ENCODE data around the gene ZBTB7A. TPM values are rescaled to one million over a fixed set of nuclear protein-coding genes. Genes with fewer than 3 reads are reported as not detected.

The ZBTB7A gene
- total RNA-seq, 1 donor from 2014 or later = 12.7 TPM

DNA sequence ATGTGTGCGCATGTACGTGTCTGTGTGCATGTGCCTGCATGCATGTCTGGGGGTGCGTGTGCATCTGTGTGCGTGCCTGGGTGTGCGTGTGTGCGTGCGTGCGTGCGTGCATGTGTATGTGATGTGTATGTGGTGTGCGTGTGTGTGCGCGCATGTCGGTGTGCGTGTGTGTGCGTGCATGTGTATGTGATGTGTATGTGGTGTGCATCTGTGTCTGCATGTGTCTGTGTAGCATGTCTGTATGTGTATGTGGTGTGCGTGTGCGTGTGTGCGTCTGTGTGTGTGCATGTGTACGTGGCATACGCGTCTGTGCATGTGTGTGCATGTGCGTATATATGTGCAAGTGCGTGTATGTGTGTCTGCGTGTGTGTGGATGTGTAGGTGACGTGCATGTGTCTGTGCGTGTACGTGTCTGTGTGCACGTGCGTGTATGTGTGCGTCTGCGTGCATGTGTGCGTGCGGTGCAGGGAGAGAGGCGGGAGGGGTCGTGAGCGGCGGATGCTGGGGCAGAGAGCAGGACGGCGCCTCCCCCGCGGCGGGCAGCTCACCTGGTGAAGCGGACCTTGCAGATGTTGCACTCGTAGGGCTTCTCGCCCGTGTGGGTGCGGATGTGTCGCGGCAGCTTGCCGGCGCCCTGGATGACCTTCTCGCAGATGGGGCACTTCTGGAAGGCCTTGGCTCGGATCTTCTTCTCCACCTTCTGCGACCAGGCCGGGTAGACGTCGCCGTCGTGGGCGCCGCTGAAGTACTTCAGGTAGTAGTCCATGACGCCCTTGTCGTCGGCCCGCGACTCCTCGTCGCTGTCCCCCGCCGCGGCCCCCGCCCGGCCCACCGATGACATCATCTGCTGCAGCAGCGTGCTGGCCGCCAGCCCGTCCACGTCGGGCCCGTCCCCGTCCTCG lies 13.0 kb downstream of the ZBTB7A start:
- no peak for DNase-seq

DNA sequence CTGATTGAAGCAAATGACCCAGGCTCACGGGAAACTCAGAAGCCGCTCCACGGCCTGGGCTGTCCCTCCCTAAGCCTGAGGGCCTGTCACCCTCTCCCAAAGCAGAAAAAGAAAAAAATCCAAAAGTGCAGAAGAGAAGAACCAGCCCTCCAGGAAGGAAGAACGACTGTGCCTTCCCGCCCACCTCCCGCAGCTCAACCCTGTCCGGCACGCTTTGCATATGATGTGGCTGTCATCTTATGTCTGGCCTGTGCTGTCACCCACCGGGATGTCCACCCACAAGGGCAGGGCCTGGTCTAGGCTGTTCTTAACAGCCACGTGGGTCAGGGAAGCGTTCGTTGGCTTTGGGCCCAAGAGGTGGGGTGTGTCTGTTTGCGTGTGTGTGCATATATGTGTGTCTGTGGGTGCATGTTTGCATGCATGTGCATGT lies 13.7 kb downstream of the ZBTB7A start:
- no peak for DNase-seq

DNA sequence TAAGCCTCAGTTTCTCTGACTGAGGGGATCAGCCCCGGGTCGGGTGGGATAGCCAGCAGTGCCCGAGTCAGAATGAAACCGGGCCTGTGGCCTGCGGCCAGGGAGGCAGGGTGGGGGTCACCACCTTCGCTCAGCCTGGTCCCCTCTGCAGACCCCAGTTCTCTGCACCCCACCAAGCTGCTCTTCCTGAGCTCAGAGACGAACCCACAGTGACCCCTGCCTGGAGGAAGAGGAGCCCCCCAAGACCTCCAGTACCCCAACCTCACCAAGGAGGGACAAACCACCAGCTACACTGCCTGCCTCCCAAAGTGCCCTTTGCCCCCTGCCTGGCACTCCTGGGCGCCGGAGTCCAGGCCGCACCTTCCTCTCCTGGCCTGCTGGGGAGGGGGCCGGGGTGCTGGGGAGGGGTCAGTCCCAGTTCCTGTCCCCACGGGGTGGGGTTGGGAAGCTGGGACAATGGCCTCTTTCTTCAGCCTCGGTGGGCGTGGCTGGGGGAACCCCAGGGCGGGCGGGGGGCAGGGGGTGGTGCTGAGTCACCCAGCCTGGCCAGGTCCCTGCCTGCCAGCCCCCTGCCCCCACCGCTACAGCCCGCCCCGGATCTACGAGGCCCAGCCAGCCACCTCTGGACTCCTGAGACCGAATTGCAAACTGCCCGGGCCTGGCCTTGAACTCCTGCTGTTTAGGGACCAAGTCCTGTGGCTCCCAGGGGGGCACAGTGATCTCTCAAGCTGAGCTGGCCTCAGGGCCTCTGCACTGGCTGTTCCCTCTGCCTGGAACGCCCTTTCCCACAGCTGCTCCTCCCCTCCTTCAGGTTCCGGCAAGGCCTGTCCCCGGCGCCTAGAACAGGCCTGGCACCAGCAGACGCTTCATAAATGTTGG lies 14.3 kb downstream of the ZBTB7A start:
- DNase-seq = no peak

DNA sequence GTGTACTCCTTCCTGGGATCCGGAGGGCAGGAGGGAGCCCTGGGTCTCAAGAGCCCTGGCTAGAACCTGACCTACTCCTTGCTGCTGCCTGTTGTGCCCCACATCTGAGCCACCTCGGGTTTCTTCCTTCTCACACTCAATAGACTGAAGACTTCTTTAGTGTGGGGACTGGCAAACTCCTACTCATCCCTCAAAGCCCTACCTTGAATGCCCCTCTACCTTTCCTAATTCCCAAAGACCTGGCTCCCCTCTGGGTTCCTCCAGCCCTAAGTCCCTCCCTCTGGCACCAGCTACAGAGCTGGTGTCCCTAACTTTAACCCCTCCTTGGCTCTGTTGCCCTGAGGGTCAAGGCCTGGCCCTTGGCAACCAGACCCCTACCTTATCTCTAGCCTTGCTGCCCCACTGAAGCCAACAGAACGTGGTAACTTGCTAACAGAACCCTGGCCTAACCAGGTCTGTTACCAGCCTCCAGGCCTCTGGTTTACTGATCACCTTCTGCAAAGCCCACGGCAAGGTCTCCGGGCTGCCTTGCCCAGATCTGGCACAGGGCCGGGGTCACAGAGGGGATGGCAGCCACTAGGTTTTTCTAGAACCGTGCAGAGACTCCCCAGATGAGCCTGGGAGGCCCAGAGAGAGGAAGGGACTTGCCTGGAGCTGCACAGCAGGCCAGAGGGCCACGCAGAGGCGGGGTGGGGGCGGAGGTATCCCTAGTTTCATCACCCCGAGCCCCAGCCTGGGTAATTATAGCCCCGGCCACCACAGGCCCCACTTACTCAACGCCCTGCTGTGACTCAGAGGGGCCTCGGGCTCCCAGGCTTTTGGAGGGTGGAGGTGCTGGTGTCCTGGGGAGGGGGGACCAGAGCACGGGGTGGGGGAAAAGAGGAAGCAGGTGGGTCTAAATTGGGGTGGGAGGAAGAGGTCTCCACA lies 15.3 kb downstream of the ZBTB7A start:
- DNase-seq = no peak

DNA sequence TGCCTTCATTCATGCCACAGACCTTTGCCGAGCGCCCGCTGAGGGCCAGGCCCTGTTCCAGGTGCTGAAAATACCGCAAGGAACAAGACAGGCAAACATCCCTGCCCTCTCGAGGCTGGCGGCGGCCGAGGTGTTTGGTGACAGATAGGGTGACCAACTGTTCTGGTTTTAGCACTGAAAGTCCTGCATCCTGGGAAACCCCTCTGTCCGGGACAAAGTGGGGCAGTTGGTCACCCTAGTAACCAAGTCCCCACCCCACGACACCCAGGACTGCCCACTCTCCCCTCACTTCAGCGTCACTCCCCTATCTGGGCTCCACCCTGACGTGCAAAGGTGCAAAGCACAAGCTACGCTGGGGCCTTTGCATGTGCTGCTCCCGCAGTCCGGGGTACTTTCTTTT lies 17.3 kb downstream of the ZBTB7A start:
- no peak for DNase-seq

DNA sequence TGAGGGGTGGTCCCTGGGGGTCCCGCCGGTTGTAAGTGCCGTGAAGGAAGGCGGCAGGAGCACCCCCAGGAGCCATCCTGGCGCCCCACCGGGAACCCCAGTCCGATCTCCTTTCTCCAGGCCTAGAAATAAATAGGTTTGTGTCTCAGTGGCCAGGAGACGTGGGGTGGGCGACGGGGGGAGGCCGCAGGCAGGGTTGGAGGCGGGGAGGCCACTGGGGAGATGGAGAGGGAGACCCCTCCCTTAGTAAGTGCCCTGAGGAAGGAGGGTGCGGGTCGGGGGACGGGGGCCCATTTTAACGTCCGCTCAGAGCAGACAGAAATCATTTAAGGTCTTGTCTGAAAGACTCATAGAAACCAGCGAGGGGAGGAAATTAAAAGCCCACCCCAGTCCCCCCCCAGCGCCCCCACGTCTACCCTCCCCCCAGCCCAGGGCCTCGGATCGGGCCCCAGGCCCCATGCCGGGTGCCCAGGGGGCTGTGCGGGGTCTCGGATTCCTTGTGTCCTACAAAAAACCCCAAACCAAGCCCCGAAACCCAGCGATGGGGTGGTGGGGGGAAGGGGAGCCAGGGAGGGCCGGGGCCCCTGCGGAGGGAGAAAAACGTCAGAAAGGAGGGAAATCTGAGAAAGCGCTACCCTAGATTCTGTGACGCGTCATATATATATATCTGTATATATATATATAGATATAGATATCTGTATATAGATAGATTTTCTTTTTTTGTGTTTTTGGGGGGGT lies 19.6 kb downstream of the ZBTB7A start:
- DNase-seq = no peak

DNA sequence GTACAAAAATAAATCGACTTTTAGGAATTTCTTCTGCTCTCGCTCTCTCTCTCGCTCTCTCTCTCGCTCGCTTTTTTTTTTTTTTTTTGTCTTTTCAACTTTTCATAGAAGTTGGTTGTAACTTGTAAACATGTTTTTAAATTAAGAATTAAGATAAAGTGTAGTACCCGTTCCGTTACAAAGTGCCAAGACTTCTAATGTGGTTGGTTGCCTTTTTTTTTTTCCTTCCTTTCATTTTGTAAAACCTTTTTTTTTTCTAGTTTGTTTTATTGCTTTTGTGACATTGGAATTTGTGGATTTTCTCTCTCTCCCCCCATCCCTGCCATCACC lies 20.4 kb downstream of the ZBTB7A start:
- DNase-seq = no peak

DNA sequence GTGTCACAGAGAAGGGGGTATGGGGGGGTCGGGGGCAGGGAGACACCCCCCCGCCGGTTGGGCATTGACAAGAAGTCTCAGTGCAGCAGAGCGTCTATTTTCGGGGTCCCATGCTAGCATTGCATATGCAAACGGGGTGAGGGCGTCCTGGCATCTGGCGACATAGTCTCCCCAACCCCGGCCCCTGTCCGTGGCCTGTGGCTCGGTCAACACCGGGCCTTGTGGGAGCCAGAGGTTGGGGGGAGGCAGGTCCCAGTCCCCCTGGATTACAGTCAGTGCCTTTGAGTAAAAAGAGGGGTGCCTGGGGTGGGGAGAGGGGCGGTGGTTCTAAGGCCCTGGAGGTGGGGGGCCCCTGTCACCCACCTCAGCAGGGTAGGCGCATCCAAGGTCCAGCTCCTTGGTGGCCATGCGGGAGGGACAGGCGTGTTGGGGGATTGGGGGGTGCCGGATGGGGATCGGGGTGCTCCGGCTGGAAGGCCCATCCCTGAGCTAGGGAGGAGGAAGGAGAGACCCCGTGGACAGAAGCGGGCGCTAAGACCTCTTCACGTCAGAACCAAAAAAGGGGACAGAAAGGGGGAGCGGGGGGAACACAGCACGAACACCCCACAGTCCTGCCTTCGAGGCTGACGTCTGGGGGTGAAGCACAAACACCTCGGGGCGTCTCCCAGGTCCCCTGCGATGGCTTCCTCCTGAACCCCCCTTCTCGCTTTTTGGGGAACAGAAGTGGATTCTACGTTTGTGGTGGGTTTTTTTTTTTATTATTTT lies 20.9 kb downstream of the ZBTB7A start:
- DNase-seq = no peak

DNA sequence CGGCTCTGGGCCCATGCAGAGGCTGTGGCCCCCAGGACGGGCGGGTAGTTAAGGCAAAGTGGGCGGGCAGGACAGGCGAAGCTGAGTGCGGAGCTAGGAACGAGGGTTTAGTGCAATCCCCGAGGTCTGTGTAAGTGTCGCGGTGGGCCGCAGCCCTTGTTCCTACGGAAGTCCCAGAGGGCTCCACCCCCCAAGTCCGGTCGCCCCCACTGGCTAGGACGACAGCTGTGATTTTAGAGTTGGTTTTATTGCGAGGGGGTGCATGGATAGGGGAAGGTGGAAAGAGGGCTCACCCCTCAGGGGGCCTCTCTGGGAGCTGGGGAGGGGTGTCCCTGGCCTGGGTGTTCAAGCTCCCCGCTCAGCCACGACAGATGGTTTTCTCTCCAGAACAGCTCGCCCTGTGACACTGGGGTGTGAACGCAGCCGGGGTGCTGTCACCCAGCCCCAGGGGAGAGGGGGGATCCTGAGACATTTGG lies 21.7 kb downstream of the ZBTB7A start:
- no peak for DNase-seq

DNA sequence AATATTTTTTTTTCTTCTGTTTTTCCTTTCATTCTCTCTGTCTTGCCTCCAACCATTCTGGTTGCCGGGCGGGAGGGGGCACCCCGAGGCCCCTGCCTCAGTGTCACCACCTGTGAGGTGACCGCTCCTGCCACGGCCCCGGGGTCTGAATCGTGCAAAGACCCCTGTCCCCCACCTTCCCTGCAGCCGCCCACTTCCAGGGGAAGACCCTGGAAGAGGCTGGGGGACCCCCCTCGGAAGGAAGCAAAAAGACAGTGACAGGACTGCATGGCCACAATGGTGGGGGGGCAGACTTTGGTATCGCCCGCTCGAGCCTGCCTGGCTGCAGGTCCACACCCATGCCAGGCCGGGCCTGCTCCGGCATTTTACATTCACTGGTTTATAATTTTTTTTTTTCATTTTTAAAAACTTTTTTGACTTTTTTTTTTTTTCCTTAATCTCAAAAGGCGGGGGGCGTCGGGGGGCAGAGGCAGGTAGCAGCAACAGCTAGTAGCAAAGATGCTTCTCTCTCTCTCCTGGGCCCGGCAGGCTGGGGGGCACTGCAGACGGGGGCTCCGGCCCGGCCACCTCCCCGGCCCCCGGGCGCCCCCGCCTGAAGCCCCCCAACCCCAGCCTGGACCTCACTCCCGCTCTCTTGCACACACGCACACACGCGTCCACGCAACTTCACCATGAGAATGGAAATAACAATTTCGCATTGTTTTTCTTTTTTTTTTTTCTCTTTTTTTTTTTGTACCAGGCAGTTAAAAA lies 22.6 kb downstream of the ZBTB7A start:
- no peak for DNase-seq

DNA sequence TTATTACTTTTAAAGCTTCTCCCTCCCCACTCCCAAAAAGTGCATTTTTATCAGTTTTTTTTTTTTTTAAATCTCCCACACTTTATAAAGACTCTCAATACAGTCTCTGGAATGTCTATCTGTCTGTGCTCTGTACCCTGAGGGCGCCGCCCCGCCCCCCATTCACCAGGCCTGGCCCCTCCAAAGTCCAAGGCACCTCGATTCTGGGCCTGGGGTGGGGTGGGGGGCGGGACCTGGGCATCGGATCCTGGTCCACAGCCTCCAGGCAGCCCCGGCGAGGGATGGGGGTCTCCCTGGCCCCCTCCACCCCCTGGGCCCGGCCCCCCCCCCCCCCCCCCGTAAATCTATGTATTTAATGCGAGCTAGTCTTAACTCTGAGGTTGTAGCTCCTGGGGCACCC lies 23.3 kb downstream of the ZBTB7A start:
- no peak for DNase-seq

DNA sequence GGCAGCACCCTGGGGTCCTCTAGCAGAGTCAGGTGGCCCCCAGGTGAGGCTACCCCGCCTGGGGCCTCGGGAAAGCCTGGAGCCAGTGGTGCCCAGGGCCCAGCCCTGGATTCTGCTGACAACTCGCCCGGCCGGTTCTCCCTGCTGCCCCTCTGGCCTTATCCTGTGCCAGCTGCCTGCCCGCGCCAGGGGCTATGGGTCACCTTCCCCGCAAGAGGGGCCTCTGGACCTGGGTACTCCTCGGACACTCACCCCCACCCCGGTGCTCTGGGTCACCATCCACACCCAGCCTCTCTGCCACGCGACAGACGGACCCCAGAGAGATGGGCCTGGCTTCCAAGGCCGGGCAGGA lies 24.0 kb downstream of the ZBTB7A start:
- no peak for DNase-seq

DNA sequence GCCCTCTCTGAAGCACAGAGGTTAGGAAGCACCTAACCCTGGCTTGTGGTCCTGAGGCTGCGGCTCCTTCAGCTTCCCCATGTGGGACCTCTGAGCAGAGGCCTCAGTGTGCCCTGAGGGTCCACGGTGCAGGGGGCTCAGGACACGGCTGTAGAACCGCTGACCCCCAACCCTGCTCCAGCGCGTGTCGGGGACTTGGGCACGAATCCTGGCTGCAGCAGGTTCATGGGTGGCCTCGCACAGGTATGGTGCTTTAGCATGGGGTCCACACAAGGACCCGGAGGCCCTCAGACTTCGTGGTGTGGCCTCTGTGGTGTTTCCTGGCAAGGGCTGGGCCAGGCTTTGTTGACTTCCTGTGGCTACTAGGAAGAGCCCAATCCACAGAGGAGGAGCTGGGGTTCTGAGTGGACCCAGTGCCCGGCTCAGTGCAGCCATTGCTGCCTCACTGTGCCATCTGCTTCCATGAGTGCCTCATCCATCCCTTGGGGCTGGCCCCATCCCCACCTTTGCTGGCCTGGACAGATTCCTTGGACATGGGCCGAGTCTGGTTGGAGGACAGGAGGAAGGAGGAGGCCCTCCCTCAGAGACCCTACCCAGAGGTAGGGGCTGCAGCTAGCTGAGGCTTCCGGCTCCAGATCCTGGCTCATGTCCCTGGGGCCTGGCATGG lies 24.5 kb downstream of the ZBTB7A start:
- DNase-seq = no peak

DNA sequence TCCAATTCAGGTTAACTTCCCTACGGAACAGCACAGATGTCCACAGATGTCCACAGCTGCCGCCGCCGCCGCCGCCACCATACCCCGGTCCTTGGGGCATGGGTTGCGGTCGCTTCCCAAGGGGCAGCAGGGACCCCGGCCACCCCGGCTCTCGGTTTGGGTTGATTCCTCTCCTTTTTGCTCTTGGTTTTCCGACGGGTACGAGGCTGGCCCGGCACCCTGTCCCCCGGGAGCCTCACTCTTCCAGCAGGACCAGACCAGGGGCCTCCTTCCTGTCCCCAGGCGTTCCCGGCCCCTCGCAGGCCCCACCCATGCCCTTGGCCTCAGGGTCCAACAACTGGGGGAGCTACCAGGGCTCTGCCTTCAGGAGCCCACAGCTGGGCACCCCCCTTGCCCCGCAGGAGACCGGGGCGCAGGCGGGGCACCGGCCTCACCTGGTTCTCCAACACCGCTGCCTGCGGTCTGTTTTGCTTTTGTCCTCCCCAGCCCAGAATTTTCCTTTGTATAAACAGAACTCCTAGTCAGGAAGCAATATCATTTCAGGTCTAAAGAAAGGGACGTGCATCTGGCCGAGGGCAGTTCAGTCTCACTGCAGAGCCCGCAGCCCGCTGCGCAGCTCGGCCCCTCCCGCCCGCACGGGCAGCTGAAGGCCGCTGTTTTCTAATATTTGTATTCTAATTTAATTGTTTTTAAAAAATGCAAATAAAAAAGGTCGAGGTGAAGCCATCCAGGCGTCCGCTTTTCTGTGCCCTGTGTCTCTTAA lies 27.9 kb downstream of the ZBTB7A start:
- DNase-seq = no peak

DNA sequence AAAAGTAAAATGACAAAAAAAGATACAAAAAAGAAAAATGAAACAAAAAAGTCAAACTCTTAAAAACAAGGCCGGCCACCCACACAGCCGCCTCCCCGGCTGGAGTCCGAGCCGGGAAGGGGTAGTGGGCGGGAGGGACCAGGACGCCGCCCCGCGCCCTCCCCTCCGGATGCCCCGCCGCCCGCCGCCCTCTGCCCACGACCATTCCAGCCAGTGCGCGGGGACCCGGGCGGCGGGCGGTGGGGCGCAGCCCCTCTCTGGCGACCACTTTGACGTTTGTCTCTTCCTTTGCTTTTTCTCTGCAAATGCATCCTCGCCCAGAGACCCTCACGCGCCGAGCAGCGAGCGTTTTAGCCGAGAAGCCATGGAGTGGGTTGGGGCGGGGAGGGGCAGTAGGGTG lies 28.6 kb downstream of the ZBTB7A start:
- no peak for DNase-seq

DNA sequence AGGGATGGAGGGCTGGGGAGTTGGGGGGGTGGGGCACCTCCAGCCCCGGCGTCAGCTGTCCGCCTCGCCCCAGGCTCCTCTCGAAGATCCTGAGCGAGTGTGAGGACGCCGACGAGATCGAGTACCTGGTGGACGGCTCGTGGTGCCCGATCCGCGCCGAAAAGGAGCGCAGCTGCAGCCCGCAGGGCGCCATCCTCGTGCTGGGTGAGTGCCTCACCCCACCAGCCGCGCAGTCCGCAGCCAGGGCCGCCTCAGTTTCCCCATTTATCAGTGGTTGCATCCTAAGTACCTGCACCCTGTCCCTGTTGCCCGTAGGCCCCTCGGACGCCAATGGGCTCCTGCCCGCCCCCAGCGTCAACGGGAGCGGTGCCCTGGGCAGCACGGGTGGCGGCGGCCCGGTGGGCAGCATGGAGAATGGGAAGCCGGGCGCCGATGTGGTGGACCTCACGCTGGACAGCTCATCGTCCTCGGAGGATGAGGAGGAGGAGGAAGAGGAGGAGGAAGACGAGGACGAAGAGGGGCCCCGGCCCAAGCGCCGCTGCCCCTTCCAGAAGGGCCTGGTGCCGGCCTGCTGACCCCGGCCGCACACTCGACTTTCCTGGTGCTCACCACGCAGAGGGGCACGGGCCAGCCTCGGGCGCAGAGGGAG lies 29.3 kb downstream of the ZBTB7A start:
- DNase-seq = no peak

DNA sequence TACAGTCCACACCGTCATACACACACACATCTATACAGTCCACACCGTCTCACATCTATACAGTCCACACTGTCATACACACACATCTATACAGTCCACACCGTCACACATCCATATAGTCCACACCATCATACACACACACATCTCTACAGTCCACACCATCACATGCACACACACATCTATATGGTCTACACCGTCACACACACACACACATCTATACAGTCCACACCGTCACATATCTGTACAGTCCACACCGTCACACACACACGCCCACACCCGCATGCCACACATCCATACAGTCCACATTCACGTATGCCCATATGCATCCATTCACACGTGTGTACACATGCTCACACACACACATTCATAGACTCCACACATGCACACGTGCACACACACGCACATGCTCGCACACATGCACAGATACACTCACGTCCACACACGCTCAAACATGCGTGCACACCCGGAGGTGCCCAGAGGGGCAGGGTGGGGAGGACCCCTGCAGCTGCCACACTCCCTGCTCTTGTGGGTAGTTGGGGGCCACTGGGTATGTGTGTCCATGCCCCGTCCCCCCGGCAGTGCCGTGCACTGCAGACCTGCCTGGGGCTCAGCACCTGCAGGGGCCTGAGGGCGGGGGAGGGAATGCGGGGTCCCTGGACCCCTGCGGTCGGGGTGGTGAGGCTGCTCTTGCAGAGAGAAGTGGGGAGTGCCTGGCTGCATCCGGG lies 30.0 kb downstream of the ZBTB7A start:
- no peak for DNase-seq

All from skin of body (tissue), 2 donors.